ENCODE data around the gene SUGP1.
A peak's percentile ranks its signal among the peaks of the same experiment; 100 is the strongest.

SUGP1 gene

DNA sequence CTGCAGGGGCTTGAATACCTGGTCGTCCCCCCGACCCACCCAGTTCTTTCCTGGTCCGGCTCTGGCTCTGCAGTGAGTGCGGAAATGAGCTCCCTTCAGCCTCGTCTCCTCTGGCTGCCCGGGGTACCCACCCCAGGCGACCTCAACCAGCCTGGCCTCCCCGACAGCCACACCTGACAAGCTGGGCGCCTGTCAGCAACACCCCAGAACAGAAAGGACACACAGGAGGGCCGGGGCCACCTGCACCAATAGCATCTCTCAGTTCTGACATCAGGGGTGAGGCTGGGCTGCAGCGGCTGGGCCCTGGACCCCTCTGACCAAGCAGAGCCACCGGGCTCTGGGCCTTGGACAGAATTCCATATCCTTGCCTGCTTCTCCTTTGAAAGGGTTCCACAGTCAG is 19.7 kb downstream of the SUGP1 start:
- DNase-seq = no peak

DNA sequence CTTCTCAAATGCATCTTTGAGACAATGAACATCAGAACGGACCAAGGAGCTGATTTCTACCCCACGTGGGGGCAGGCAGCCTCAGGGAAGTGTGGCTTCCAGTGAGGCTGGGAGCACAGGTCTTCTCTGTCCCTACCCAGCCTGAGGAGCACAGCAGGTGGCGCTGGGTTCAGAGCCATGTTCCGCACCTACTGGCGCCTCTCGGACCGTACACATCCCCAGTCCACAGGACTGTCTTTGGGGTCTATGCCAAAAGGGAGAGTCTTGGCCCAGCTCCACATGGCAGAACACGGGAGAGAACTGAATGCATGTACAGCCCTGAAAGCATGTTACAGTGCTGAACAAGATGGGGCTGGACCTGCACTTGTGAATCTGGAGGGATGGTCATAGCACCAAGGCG is 22.6 kb downstream of the SUGP1 start:
- DNase-seq = no peak

DNA sequence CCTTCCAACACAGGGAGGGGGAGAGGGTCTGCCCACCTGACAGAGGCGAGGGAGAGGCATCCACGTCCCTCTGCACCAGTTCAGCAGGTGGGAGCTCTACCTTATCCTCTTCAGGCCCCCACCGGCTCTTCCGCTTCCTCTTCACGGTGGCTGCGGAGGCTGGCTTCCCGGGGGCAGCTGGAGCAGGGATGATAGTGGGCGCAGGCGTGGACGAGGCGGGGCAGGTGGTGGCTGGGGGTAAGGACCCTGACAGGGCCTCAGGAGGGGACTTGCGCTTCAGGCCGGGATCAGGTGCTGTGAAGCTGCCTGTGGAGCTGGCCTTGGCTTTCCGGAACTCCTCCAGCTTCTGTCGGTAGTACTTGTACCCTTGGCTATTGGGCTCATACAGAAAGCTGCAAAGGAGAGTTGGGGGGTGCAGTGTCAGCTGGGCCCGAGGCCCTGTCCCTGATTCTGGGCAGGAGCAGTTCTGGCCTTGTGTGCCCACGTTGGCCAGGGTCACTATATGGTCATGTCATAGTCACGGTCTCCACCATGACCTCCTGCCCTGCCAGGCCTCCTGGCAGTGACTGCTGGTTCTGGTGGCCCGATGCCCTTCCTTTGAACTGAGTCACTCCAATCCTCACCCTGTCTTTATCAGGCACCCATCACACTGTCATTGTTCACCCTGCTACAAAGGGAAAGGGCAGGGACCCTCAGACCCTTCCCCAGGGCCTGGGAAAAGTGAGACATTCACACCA is 23.2 kb downstream of the SUGP1 start:
- DNase-seq = no peak

DNA sequence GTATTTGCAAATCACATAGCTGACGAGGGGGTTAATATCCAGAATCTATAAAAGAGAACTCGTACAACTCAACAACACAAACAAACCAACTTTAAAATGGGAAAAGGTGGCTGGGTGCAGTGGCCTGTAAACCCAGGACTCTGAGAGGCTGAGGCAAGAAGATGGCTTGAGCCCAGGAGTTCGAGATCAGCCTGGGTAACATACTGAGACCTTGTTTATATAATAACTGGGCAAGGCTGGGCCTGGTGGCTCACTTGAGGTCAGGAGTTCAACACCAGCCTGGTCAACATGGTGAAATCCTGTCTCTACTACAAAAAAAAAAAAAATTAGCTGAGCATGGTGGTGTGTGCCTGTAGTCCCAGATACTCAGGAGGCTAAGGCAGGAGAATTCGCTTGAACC is 25.4 kb downstream of the SUGP1 start:
- no peak for DNase-seq

DNA sequence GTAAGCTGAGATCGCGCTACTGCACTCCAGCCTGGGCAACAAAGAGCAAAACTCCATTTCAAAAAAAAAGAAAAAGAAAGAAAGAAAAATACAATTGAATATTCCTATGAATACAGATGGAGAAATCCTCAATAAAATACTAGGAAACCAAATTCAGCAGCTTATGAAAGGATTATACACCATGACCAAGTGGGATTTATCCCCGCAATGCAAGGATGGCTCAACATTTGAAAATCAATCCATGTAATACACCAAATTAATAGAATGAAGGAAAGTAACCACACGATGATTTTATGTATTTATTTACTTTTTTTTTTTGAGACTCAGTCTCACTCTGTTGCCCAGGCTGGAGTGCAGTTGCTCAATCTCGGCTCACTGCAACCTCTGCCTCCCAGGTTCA is 27.7 kb downstream of the SUGP1 start:
- no peak for DNase-seq

DNA sequence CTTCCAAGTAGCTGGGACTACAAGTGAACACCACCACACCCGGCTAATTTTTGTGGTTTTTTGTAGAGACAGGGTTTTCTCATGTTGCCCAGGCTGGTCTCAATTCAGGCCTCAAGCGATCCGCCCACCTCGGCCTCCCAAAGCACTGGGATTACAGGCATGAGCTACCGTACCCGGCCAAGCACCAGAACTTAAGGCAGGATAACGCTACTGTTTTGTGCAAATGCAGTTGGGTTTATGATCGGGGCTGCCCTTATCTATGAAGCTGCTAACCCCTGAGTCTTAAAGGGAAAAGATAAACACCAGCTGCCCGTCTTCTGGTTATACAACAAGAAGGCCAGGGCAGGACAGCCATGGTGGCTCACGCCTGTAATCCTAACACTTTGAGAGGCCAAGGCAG is 34.6 kb downstream of the SUGP1 start:
- DNase-seq = no peak

DNA sequence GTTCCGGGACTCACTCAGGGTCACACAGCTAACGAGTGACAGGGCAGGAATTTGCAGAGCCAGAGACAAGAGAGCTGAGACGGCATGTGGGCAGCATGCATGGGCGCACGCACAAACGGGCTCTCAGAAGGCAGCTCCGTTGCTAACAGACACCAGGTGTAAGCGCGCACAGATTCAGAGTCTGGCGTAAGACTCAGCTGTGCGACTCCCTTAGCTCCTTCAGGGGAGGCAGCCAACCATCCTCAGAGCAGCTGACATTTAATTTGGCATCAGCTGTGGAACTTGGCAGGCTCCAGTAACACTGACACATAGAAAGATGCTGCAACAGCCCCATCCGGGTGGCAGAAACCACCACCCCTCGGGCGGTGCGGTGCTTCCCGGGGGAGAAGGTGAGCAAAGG is 39.7 kb downstream of the SUGP1 start:
- DNase-seq = peak; percentile 12 to 57

DNA sequence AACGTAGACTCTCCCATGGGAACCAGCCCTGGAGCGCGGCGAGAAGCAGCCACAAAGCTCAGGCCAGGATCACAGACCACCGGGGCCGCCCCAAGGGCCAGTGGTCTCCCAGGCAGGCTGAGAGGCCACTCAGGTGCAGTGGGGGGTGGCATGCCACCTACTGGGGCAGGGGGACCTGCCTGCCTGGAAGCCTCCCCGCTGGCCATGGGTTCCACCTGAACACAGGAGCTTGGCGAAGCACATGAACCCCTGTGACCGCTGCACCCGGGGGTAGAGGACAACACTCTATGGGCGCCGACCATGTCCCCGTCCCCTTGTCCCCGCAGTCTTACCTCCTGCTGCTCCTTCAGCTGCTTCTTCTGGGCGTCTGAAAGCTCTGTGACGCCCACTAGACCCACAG is 40.5 kb downstream of the SUGP1 start:
- no peak for DNase-seq

DNA sequence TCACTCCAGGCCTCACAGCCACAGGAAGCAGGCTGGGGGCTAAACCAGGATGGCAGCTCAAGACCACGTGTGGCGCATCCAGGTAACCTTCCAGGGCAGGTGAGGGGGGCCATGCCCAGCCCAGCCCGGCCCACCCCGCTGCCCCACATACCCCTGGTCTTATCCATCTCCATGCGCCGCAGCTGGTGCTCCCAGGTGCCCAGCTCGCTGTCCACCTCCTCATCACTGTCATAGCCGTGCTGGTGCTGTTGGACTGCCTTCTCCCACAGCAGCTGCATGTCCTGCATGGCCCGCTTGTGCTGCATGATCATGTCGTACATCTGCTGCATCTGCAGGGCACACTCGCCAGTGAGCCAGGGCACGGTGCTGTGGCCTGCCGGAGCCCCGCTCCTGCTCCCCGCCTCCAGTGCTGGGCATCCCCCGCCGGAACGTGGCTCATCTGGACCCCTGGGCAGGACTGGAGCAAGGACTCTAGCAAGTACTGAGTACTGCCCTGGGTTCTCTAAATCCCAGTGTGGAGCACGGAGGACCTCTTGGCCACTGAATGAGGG is 41.2 kb downstream of the SUGP1 start:
- no peak for DNase-seq

DNA sequence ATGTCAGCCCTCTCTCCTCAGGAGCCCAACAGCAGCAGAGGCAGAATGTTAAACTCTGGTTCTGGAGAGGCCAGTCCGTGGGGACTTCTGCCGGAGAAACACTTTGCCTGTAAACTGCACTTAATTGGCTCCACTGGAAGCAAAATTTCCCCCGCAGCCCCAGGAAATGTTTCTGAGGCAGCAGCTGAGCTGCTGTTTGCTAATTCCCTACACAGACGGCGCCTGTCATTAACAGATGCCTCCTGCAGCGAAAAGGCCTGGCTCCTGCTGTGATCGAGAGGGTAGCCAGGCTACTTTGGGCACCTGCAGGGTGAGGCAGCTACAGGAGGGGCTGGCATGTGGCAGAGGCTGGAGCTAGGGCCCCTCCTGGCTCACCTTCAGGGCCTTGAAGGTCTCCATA is 42.0 kb downstream of the SUGP1 start:
- no peak for DNase-seq

DNA sequence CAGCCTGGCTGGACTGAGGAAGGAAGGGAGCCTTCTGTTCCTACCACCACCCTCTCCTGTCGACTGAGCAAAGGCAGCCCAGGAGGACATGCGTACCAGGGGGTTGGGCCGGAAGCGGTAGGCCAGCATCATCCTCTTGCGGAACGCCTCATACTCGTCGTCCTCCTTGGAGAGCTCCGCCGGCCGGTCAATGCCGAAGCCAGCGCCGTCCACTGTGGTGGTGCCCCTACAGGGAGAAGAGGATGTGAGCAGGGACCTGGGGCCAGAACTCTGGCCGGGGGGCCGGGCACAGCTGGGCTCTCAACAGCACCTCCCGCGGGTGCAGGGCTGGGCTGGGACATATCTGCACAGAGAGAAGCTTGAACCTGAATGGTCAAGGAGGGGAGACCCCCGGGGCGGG is 43.5 kb downstream of the SUGP1 start:
- no peak for DNase-seq

DNA sequence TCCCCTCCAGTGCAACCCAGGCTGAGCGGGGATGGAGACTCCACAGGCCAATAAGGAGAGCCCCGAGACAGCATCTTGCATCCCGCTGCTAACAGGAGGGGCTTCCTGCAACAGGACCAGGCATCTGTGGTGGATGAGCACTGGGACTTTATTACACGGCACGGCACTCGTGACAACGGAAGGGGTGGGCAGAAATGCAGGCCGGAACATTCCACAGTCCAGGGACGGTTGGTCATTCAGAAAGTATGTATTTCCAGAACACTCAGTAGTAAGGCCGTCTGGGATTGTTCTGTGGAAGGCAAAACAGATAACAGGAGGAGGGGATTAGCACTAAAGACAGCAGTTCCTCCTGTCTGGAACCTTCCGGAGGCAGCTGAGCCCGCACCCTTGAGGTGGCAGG is 43.9 kb downstream of the SUGP1 start:
- no peak for DNase-seq

DNA sequence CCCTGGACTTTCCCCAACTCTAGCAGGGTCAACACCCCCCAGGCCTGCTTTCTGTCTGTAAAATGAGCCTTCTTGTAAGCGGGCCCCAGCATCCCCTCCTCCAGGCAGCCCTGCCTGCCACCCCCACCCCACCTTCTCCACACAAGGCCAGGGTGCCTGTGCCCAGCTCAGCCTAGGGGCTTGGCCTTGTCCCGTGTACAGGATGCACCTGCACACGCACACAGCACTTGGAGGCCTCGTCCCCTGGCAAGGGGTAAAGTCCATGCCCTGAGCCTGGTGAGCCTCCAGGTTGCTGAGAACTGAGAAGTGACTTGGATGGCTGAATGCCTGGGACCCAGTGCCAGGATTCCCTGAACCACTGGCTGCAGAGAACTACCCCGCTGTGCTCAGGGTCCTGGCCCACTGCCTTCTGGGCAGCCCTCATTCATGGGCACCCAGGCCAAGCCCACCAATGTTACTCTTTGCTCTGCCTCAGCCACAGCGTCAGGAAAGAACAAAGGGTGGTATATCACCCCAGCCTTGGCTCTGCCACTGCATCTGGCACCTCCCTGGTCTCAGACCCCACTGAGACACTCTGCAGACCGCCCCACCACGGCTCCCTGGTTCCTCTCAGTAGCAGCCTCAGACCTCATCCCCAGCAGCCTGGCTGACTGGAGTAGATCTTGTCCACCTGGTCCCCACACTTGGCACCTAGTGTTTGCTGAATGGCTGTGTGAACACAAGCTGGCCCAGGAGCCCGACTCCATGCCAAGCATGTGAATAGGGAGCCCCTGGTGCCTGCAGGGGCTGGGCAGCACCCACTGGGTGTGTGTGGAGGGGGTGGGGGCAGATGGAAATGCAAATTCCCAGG is 45.4 kb downstream of the SUGP1 start:
- DNase-seq = peak in 1 of 2 experiments; percentile 37

DNA sequence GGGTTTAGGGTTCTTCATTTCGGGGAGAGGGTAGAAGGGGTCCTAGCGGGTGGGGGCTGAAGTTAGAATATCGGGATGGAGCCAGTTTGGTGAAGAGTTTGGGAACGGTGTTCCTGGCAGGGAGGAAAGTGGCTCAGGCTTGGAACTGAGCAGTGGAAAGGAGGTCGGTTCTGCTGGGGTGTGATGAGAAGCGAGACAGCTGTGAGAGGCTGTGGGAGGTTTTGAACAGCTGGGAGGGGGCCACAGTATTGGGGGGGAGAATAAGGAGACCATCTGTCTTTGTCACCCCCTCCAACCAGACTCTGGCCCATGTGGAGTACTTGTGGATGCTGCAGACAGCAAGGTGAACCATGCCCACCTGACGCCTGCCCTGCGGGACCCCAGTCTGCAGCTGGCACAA is 46.2 kb downstream of the SUGP1 start:
- no peak for DNase-seq

DNA sequence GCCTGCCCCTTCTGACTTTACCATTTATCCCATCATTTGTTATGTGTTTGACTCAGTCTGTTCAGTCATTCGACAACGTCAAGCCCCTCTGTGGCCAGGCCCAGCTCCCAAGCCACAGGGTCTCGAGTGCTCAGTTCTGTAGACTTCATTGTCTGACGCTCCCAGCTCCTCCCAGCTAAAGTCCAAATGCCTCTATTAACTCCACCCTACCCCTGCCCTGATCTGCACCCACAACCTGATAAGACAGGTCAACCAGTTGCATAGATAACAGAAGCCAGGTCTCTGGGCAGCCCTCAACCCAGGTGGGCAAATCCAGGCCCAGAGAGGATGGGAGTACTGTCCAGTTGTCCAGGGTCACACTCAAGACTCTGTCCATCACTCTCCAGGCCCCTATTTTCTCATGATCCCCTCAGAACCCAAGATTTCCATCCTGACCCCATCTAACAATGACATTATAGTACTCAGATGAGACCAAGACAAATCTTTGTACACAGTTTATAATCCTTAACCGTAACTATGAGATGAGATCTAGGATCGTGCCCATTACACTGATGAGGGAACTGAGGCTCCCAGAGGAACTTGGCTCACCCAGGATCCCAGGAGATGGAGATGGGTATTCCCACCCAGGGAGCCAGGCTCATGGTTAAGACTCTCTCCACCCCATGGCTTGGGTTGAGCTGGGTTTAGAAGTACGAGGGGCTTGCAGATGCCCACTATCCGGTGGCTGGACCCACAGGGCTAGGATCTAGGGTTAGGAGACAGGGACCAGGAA is 48.3 kb downstream of the SUGP1 start:
- no peak for DNase-seq

DNA sequence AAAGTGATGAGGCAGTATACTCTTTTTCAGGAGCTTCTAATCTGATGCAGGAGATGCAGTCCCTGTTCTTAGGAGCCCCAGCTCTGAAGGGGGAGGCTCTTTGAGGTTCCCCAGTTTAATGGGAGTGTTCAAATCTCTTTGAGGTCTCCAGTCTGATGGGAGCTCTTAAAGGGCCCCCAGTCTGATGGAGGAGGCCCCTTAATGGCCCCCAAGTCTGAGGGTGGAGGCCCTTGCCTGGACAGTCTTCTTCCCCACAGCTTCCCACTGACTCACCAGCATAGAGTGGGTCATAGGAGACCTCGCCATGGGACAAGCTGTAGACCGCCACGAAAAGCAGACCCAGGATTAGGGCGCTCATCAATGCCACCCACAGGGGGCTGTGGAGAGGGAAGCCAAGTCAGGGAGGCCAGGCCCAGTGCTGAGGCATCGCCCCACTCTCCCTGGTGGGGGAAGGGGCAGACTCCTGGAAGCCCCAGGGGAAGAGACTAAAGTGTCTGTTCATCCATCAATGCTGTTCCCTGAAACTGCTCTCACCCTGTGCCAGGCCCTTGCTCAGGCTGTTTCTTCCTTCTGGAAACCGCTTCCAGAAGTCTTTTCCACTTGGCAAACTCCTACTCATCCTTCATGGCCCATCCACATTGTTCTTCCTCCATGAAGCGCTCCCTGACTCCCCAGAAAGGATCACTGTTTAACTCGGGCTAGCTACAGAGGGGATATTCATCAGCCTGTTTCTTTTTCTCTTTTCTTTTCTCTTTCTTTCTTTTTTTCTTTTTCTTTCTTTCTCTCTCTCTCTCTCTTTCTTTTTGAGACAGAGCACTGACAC is 49.3 kb downstream of the SUGP1 start:
- DNase-seq = no peak

DNA sequence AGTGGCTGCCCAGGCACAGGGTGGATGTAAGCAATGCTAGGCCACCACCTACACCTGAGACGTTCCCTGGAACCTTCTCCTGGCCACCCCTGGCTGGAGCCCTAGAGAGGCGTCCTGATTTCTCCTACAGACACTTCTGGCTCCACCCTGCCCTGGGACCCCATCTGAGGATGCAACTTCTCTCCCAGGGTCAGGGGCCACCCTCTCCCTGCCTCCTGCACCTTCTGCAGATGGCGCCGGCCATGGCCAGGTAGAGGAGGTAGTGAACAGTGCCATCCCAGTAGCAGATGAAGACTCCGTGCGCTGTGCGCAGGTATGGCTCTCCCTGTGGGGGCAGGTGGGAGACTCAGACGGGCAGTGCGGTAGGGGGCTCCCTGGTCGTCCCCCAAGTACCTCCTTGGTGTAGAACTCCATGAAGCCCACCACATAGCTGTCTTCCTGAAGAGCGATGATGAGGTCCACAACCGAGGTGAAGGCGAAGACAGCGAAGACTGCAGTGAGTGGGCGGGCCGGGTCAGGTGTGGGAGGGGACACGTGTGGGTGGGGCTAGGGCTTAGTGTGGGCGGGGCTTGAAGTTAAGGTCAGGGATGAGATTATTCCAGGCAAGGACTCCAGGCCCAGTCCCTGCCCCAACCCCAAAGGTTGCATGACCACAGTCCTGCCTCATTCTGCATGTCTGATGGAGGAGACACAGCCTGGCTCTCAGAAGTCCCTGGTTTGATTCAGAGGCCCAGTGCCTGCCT is 50.2 kb downstream of the SUGP1 start:
- no peak for DNase-seq

DNA sequence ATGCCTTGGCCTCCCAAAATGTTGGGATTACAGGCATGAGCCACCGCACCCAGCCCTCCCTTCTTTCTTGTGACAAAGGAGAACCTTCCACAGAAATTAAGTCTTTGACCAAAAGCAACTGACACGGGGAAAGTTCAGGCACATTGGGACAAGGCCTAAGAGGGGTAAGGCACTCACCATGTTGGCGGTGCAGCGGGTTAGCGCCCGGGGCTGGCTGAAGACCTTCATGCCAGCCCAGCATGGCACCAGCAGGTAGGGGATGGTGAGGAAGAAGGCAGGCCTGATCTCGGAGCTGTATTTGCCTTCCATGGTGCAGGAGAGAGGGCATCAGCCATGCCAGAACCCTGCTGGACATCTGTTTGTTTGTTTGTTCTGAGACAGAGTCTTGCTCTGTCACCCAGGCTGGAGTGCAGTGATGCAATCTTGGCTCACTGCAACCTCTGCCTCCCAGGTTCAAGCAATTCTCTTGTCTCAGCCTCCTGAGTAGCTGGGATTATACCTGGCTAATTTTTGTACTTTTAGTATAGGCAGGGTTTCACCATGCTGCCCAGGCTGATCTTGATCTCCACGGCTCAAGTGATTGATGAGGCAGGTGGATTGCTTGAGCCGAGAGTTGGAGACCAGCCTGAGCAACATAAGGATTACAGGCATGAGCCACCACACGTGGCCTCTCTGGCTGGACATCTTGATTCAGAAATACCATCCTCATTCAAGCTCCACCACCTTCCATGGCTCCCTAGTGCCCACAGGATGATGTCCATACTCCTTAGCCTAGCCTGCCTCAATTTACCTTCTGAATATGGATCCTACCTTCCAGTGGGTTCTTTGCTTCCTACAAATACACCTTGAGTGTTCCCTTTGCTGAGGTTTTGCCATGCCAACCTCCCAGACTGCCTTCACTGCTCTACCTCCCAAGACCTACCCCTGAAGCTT is 51.6 kb downstream of the SUGP1 start:
- no peak for DNase-seq

DNA sequence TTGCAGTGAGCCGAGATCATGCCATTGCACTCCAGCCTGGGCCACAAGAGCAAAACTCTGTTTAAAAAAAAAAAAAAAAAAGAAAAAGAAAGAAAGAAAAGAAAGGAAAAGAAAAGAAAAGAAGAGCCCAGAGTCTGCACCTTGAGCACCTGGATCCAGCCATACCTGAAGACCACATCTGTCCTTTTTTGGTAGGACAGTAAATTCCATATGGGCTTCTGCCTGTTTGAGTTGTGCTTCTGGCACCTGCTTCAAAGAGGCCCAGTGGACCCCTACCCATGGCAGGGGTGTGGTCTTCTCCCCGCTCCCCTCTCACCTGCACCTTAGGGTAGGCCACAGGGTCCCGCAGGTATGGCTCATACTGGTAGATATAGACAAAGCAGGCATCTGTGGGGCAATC is 53.0 kb downstream of the SUGP1 start:
- no peak for DNase-seq

DNA sequence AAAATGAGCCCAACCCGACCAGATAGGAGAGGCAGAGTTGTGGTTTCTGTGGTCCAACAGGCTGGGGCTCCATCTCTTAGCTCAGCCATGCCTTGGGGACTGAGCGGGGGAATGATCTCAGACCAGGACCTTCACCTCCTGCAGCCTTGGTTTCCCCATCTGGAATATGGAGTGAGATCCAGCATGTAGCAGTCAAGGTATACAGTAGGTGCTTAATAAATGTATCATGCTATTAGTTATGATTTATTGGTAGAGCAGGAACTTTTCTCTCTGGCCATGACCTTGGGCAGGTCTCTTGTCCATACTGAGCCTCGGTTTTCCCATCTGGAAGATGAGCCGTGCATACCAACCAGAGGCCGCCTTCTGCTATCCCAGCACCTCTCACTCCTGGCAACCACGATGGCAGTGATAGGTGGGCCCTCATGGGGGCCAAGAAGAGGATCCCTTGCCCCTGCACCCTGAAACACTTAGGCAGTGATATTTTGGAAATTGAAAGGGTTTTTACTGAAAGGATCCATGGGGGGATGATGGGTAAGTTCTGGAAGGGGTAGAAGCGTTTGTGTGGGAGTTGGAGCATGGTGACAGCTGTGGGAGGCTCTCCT is 56.3 kb downstream of the SUGP1 start:
- DNase-seq = no peak

Data from NCI-H446 (cell line).